ENCODE results near the gene CIDEA.
"Not testable (repeated sequence)": the region's sequence is repeated elsewhere in the genome, so short reads cannot be mapped to it uniquely, and the experiment has no call there.

Gene CIDEA

GRCh38 chr18:12254136-12254819, at the start of gene CIDEA:
Gene CIDEA, plus strand, starts transcription at chr18:12254361. Its CDS starts 23 bp downstream, at chr18:12254384.
- in situ Hi-C loops (cut with MboI; ENCODE audit: low sequenced_read_pairs) = no loop called here

- in situ Hi-C loops (cut with MboI; ENCODE audit: low sequenced_read_pairs) = not testable (repeated sequence)
These were observed 45.6 kb upstream of the CIDEA start for GRCh38 chr18:12208296-12209153.

- in situ Hi-C loops (cut with MboI; ENCODE audit: low sequenced_read_pairs) = not testable (repeated sequence)
These were observed 41.9 kb upstream of the CIDEA start for GRCh38 chr18:12212308-12212707.

GRCh38 chr18:12214296-12215005, 39.7 kb upstream of the CIDEA start:
- in situ Hi-C loops (cut with MboI; ENCODE audit: low sequenced_read_pairs) = not testable (repeated sequence)

GRCh38 chr18:12216471-12216870, 37.7 kb upstream of the CIDEA start:
- in situ Hi-C loops (cut with MboI; ENCODE audit: low sequenced_read_pairs) = not testable (repeated sequence)

GRCh38 chr18:12218603-12219002, 35.6 kb upstream of the CIDEA start:
- in situ Hi-C loops (cut with MboI; ENCODE audit: low sequenced_read_pairs) = not testable (repeated sequence)

GRCh38 chr18:12222041-12222440, 32.1 kb upstream of the CIDEA start:
- in situ Hi-C loops (cut with MboI; ENCODE audit: low sequenced_read_pairs) = not testable (repeated sequence)

- in situ Hi-C loops (cut with MboI; ENCODE audit: low sequenced_read_pairs) = not testable (repeated sequence)
These were observed 30.8 kb upstream of the CIDEA start for GRCh38 chr18:12223326-12223725.

GRCh38 chr18:12226807-12227206, 27.4 kb upstream of the CIDEA start:
- in situ Hi-C loops (cut with MboI; ENCODE audit: low sequenced_read_pairs) = not testable (repeated sequence)

GRCh38 chr18:12227399-12228186, 26.6 kb upstream of the CIDEA start:
- in situ Hi-C loops (cut with MboI; ENCODE audit: low sequenced_read_pairs) = not testable (repeated sequence)

GRCh38 chr18:12228308-12228707, 25.9 kb upstream of the CIDEA start:
- in situ Hi-C loops (cut with MboI; ENCODE audit: low sequenced_read_pairs) = not testable (repeated sequence)

GRCh38 chr18:12230561-12230960, 23.6 kb upstream of the CIDEA start:
- in situ Hi-C loops (cut with MboI; ENCODE audit: low sequenced_read_pairs) = not testable (repeated sequence)

GRCh38 chr18:12231040-12231882, 22.9 kb upstream of the CIDEA start:
- in situ Hi-C loops (cut with MboI; ENCODE audit: low sequenced_read_pairs) = no loop called here

- in situ Hi-C loops (cut with MboI; ENCODE audit: low sequenced_read_pairs) = no loop called here
These were observed 22.2 kb upstream of the CIDEA start for GRCh38 chr18:12231986-12232385.

GRCh38 chr18:12233378-12233777, 20.8 kb upstream of the CIDEA start:
- in situ Hi-C loops (cut with MboI; ENCODE audit: low sequenced_read_pairs) = no loop called here

GRCh38 chr18:12234451-12235190, 19.5 kb upstream of the CIDEA start:
- in situ Hi-C loops (cut with MboI; ENCODE audit: low sequenced_read_pairs) = no loop called here

GRCh38 chr18:12236141-12236540, 18.0 kb upstream of the CIDEA start:
- in situ Hi-C loops (cut with MboI; ENCODE audit: low sequenced_read_pairs) = no loop called here

- in situ Hi-C loops (cut with MboI; ENCODE audit: low sequenced_read_pairs) = no loop called here
These were observed 17.0 kb upstream of the CIDEA start for GRCh38 chr18:12236934-12237832.
